Anterior cingulate cortex (tissue), 58 donors: ENCODE measurements around the gene ABITRAM.
"Not testable (repeated sequence)": the region's sequence is repeated elsewhere in the genome, so short reads cannot be mapped to it uniquely, and the experiment has no call there.

ENCODE experiments used
- DNase-seq, 58 donors: peaks; one replicate each; lab custom pipeline; 2025; lab: John Stamatoyannopoulos, UW

Gene ABITRAM, protein sequence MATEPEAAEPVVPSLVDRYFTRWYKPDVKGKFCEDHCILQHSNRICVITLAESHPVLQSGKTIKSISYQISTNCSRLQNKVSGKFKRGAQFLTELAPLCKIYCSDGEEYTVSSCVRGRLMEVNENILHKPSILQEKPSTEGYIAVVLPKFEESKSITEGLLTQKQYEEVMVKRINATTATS

DNA sequence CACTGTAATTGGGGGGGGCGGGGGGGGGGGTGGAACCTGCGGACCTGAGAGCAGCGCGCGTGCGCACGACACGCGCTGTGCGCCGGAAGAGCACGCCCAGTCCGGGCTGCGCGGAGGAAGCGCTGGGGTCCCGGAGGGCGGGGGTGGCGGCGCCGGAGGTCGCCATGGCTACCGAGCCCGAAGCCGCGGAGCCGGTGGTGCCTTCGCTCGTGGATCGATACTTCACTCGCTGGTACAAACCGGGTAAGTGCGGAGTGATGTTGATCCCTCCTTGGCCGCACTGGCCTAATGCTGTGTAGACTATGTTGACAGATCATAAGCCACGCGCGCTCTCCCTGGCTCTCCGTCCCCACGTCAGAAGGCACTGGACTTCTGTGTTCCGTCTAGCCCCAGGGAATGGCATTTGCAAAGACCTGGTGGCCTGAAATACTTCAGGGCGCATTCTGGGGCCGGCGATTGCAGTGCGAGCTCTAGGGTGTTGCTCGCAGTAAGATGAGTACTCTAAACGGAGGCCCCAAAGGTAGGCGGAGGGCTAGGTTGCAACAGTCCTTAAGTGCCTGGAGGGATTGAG, at the start of gene ABITRAM:
Gene ABITRAM (plus strand): TSS at position 78 of the 571 bp plus-strand sequence. CDS start 87 bp downstream, at position 165.
- DNase-seq: peak in 56 of 58 donors; percentile 50 to 95 (median 83)

DNA sequence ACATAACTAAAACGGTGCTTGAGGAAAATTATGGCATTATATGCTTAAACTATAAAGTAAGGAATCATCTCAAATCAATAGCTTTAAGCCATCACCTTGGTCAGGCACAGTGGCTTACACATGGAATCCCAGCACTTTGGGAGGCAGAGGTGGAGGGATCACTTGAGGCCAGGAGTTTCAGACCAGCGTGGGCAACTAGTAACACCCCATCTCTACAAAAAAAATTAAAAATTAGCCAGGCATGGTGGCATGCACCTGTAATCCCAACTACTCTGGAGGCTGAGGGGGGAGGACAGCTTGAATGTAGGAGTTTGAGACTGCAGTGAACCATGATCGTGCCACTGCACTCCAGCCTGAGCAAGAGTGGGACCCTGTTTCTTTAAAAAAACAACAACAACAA, 49.5 kb upstream of the ABITRAM start:
- DNase-seq: no peak

DNA sequence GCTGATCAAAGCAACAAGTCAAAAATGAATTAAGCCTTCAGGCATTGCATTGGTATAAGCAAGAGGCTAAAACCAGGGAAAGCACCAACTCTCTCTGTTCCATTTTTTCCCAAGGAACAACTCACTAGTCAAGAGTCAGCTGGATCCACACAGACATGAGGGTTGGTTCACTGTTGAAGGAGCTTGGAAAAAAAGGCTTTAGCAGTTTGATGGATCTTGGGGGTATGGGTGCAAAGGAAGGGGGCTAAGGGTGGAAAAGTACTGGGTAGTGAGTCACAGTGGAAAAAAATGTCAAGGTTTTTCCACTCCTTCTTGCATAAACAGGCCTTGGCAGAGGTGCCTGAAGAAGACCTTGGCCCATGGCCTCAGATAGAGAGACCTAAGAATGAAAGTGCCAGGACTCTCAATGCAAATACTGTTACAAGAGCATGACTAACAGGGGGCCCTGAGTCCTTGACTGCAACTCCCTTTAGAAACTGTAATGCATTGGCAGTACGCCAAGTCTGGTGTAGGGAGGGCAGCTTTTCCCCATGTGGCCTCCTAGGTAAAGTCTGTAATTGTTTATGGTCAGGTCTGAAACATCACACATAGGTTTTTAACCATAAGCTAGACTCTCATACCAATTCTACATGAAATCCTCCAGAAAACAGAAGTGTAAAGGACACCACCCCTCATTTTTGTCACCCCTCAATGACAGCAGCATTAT, 48.4 kb upstream of the ABITRAM start:
- peak in 1 of 58 donors; percentile 10 for DNase-seq

DNA sequence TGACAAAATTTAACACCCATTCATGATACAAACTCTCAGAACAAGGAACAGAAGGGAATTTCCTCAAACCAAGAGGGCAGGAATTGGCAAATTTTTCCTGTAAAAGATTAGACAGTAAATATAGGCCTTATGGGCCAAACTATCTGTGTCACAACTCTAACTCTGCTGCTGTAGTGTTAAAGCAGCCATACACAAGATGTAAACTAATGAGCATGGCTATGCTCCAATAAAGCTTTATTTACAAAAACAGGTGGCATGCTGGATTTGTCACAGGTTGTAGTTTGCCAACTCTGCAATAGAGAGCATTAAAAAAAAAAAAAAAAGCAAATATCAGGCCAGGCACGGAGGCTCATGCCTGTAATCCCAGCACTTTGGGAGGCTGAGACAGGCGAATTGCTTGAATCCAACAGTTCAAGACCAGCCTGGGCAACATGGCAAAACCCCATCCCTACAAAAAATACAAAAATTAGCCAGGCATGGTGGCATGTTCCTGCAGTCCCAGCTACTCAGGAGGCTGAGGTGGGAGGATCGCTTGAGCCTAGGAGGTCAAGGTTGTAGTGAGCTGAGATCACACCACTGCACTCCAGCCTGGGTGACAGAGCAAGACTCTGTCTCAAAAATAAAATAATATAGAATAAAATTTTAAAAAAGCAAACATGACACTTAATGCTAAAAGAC, 47.5 kb upstream of the ABITRAM start:
- not testable (repeated sequence) for DNase-seq

DNA sequence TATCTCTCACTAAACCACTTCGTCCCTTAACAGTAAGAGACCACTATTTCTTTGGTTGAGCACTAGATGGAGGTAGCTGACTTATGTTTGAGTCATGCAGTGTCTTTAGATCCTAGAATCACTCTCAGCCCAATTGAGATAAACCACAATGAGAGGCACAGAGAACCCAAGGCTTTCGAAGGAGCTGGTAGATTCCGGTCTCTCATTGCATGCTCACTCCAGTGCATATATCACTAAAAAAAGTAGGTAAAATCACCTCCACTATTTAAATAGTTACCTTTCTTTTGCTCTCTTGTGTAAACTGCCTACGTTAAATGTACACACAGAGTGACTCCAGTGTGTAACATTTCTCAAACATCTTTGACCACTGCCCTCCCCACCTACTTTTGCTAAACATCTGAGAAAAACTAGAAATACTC, 44.5 kb upstream of the ABITRAM start:
- no peak for DNase-seq

DNA sequence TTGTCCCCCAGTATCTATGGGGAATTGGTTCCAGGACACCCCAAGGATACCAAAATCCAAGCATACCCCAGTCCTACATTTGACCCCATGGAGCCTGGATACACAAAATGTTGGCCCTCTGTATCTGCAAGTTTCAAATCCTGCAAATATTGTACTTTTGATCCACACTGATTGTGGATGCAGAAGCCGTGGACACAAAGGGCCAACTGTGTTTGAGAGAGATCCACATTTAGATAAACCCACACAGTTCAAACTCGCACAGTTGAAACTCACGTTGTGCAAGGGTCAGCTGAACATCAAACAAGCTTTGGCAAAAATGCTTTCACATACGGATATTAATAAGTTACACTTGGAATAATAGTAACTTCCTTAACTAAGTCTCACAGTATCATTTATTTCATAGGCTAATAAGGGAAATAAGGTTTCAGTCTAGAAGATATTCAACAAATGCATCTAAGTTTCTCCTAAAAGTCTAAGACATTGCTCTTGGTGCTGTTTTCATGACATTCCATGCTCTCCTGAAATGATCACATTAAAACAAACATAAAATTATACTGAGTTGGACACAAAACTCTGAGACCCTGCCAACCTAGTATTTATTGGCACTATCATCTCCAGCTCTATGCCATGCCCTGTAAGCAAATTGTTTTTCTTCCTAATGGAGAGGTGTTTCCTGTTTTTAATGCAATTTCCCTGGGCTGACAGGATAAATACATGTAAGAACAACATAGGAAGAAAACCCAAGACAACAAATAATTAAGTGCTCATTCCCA, 39.8 kb upstream of the ABITRAM start:
- no peak for DNase-seq

DNA sequence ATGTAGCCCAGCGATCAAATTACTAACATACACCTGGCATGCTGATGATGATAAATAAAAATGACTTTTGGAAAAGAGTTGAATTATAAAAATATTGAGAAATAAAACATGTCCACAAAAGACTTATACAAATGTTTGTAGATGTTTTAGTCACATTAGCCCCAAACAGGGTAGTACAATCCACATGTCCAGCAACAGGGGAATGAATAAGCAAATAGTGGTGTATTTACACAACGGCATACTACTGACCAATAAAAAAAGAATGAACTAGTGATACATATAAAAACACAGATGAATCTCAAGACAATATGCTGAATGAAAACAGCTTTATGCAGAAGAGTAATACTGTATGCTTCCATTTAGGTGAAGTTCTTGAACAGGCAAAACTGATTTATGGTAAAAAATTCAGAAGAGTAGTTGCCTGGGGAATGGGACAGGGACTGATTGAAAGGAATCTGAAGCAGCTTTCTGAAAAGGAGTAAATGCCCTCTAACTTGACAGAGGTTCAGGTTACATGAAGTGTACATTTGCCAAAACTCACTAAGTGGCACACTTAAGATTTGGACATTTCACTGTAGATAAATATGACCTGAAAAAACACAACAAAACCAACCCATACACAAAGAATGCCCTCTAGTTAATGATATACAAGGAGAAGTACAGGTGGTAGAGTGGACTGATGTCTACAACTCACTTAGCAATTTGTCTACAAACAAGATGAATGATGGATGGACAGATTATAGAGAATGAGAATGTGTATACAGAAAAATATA, 36.7 kb upstream of the ABITRAM start:
- DNase-seq: no peak

DNA sequence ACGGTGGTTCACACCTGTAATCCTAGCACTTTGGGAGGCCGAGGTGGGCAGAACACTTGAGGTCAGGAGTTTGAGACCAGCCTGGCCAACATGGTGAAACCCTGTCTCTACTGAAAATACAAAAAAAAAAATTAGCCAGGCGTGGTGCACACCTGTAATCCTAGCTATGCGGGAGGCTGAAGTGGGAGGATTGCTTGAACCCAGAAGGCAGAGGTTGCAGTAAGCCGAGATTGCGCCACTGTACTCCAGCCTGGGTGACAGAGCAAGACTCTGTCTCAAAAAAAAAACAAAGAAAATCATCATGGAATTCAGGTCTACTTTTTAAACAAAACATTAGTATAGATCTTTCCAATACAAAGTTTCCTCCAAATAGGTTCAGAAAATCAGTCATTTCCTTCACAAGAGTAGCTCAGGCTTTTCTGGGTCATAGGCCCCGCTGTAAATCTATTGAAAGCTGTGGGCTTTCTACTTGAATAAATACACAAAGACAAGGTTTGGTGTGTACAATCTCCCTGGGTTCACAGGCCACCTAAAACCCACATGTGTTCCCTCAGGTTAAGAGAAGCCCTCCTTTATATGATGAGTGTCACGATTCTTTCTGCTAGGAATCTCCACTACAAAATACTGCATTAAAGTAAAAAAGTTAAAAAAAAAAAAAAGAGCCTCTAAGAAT, 35.0 kb upstream of the ABITRAM start:
- not testable (repeated sequence) for DNase-seq

DNA sequence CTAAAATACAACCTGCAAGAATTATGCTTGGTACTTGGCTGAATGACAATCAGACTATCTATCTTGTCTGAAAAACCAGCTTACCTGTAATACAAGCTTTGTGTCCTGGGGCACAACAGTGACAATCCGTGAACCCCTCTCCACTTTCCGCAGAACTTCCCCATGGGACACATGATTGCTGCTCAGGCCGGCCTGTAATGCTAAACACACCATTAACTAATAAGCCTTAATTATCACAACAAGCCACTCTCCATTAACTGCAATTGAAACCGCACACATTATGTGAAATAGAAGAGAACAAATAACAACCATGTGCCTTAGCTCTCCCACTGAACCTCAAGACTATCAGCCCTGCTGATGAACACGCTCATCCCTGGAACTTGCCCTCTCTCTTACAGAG, 34.0 kb upstream of the ABITRAM start:
- DNase-seq: no peak

DNA sequence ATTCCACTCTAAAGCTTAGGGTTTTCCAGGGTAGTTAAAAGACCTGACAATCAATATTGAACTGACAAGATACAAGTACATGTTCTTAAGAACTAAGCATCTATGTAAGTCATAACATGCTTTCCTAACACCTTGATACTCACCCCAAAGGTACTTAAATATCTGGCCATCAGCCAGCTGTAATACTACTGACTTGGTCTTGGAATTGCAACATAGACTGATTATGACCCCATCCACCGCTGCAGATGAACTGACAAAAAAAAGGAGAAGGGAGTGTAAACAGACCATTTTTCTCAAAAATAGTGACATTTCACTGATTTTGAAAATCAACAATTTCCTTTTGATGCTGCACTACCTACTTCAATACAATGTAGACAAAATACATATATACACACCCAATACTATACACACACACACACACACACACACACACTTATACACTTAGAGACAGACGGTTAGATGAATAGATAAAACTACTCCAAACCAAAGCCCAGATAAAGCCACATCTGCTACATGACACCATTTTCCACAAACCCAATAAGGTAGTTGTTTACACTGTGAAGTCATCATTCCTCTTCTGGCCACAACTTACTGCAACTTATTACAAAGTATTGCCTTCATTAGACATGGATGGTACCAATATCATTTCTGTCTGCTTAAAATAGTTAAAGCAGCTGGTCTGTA, 30.6 kb upstream of the ABITRAM start:
- DNase-seq: no peak

DNA sequence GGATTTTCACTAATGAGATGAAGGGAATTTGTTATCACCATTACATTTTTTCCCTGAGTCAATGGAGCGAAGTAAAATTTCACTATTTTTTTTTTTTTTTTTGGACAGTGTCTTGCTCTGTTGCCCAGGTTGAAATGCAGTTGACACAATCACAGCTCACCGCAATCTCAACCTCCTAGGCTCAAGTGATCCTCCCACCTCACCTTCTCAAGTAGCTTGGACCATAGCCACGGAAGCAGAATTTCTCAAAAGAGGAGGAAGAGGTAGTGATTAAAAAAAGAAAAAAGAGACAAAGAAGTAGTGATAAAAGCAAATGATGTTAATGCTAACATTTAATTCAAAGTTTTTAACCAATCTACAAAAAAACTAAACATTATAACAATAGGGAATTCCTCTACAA, 30.0 kb upstream of the ABITRAM start:
- DNase-seq: no peak

DNA sequence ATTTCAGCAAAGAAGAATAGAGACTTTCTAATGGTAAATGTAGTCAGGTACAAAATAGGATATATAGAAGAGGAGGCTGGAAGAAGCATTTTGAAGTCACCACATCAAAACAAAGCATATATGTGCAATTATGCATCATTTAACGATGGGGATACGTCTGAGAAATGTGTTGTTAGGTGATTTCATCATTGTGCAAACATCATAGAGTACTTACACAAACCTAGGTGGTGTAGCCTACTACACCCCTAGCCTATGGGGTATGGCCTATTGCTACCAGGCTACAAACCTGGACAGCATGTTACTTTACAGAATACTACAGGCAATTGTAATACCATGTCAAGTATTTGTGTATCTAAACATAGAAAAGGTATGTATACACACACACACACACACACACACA, 28.7 kb upstream of the ABITRAM start:
- DNase-seq: no peak

DNA sequence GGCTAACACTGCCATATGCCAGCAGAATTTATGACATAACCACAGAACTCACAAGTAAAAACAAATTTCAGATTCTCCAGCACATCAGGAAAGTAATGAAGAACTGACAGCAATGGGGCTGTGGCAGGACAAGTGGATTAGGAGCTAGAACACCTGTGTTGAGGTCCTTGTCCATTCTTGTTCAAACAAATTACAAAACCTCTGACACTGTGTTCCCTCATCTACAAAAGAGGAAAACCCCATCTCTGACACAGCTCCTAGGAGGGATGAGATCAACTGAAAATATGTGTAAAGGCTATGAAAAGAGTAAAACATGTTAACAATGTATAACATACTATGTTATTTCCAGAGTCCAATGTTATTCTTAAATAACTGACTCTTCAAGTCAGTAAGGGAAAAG, 23.8 kb upstream of the ABITRAM start:
- no peak for DNase-seq

DNA sequence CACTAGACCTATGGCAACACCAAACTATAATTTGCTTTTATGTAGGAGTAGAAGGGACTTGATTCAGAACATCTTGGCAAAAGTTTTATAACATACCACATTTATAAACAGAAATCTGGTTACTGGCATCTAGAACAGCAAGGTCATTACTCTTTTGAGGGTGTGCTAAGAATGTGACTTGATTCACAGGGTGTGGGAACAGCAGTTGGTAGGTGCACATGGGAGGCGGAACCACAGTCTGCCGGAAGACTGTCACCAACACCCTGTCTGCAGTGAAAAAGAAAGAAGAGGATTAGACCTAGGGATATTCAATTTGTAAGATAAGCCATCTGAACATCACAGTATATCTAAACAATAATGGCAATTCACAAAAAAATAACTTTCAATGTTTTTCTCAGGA, 23.3 kb upstream of the ABITRAM start:
- DNase-seq: peak in 1 of 58 donors; percentile 6

DNA sequence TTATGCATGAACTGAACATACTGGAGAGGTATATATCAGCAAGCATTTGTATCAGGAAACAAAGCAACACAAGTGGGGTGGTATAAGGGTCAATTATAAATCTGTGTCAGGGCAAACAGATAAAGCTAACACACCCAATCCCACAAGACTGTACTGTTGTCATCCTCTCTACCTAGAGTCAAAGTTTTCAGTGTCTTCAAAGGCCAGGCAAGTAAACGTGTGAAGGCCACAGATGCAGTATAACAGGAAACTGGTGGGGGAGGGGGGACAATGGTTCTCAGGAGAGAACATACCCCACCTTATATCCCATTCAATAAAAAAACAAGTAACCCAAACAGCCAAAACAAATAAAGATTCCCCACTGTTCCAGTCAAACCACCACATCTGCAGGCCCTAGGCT, 22.4 kb upstream of the ABITRAM start:
- no peak for DNase-seq

DNA sequence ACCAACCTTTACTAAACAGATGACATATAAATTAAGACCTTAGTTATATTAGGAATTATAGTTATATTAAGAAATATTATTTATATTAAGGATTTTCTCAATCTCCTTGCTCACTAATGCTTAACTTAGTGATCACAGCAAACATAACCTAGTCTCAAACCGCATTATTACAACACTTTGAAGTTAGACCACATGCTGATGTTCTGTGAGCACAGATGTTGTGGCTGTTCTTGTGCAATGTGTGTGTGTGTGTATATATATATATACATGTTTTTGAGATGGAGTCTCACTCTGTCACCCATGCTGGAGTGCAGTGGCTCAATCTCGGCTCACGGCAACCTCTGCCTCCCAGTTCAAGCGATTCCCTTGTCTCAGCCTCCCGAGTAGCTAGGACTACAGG, 20.8 kb upstream of the ABITRAM start:
- DNase-seq: no peak

DNA sequence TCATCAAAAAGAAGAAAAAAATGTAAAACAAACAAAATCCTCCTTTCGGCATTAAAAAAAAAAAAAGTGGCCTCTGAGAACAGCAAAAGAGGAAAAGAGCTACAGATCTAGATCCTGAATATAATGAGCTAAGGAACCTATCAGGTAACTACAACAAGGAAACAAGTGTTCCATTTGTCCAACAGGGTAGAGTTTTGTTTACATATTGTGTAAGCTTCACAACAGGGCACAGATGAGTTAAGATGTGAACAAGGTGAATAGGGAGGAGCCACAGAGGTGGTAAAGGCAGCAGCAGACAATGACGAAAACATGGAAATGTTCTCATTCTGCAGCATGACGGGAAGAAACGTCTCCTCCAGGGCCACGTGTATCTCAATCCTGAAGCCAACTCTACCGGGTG, 14.7 kb upstream of the ABITRAM start:
- DNase-seq: no peak

DNA sequence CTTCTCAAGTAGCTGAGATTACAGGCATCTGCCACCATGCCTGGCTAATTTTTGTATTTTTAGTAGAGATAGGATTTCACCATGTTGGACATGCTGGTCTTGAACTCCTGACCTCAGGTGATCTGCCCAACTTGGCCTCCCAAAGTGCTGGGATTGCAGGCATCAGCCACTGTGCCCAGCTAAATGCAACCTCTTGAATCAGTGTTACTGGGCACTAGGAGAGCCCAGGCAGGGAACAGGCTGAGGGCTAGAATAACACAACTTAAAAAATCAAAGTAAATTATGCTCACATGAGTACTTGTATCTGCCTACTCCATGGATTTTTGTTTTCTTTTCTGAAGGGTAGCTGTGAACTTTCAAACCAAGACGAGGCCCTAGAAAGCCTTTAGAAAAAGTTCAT, 13.8 kb upstream of the ABITRAM start:
- DNase-seq: not testable (repeated sequence)

DNA sequence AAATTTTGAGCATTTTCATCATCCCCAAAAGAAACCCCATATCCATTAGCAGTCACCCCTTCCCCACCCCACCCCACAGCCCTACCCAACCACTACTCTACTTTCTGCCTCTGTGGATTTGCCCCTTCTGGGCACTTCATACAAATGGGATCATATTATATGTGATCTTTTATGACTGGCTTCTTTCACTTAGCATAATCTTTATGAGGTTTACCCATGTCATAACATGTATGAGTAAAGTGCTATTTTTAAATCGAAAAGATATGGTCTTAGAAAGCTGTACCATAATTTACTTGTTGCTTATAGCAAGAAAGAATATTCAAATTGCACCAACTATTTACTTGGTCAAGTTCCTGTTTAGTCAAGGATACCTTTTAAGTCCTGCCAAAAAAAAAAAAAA, 13.0 kb upstream of the ABITRAM start:
- DNase-seq: no peak
